ENCODE measurements around the gene NTMT1. TPM values are rescaled to one million over a fixed set of nuclear protein-coding genes. Genes with fewer than 3 reads are reported as not detected.

Gene NTMT1
- total and polyA plus RNA-seq, 10 of the 15 experiments (the other 5 are each of a cell fraction or from before 2014, with no cell fraction given) = 12.8 to 85.4 (median 39.3) TPM

- Histone ChIP-seq H3K27me3 (replicated peaks in 1 of 2; ENCODE audit: control insufficient read depth in 2 of 2, insufficient read depth in 2 of 2, low read length in 1 of 2) (peaks cover 0 to 2% of the 10 kb centered on the region in 2 experiments; a peak in 2 of 4 replicates), H2AFZ (ENCODE audit: control insufficient read depth, low read depth, low read length) (no peak overlapping the region), H3K4me1 (ENCODE audit: control insufficient read depth, insufficient read depth, low read length) (no peaks in the 10 kb centered on the region), H3K79me2 (ENCODE audit: control insufficient read depth, insufficient read depth, low read length) (no peaks in the 10 kb centered on the region), H3K4me3 (no peak overlapping the region), H3K4me2 (ENCODE audit: control insufficient read depth, insufficient read depth) (no peak overlapping the region), H3K27ac (ENCODE audit: control insufficient read depth, insufficient read depth) (no peak overlapping the region), H3K36me3 (ENCODE audit: control insufficient read depth in 2 of 2, insufficient read depth in 2 of 2, low read length in 1 of 2) (no peaks in the 10 kb centered on the region), H4K20me1 (ENCODE audit: control insufficient read depth, insufficient read depth) (no peaks in the 10 kb centered on the region), H3K9me3 (replicated peaks; ENCODE audit: control insufficient read depth, insufficient read depth, low read length) (no peaks in the 10 kb centered on the region), H3K9ac (ENCODE audit: control insufficient read depth, insufficient read depth, low read length) (no peak overlapping the region)
- TF ChIP-seq ZNF622 (IDR thresholded peaks at IDR 0.05) = no peak
- no peak for TF ChIP-seq E2F4 (IDR thresholded peaks at IDR 0.05; ENCODE audit: low read depth, low read length)
- TF ChIP-seq SMC3 (IDR thresholded peaks at IDR 0.05; ENCODE audit: borderline replicate concordance, low read length) = no peak
- TF ChIP-seq MTA2 (IDR thresholded peaks at IDR 0.05; ENCODE audit: low read depth) = no peak
- TF ChIP-seq YBX1 (IDR thresholded peaks at IDR 0.05) = no peak
- no peak for TF ChIP-seq TBL1XR1 (IDR thresholded peaks at IDR 0.05; ENCODE audit: low read depth, low read length)
- TF ChIP-seq ASH2L (IDR thresholded peaks at IDR 0.05; ENCODE audit: borderline replicate concordance, low read depth) = no peak
- WGBS (ENCODE audit: insufficient coverage, insufficient replicate concordance, low lambda C conversion rate, missing lambda C conversion rate) = 4% methylated on average over 4 of the region's 4 CpGs
- CTCF ChIA-PET = no interaction called here
- BruUV-seq (replicated peaks) = no TSS peak
- RAD21 ChIA-PET (ENCODE audit: unreplicated experiment) = no interaction called here
- in situ Hi-C loops (cut with MboI) = no loop called here
- POLR2A ChIA-PET = no interaction called here
- ATAC-seq (no peak), DNase-seq (ENCODE audit: low read depth, low spot score) (no peak), FAIRE-seq (no peak)
- SMC1A ChIA-PET (ENCODE audit: uncharacterized antibody, unreplicated experiment) = no interaction called here
- intact Hi-C loops (cut with micrococcal nuclease; ENCODE audit: unreplicated experiment) = no loop called here
These were observed 50.3 kb downstream of the NTMT1 start for GRCh38 chr9:129676287-129676686.

- Histone ChIP-seq H4K20me1 (ENCODE audit: control insufficient read depth, insufficient read depth) (no peaks in the 10 kb centered on the region), H3K36me3 (ENCODE audit: control insufficient read depth in 2 of 2, insufficient read depth in 2 of 2, low read length in 1 of 2) (no peaks in the 10 kb centered on the region), H3K4me2 (ENCODE audit: control insufficient read depth, insufficient read depth) (no peak overlapping the region), H3K4me3 (no peak overlapping the region), H3K4me1 (ENCODE audit: control insufficient read depth, insufficient read depth, low read length) (no peaks in the 10 kb centered on the region), H3K27ac (ENCODE audit: control insufficient read depth, insufficient read depth) (no peak overlapping the region), H3K9me3 (replicated peaks; ENCODE audit: control insufficient read depth, insufficient read depth, low read length) (no peaks in the 10 kb centered on the region), H2AFZ (ENCODE audit: control insufficient read depth, low read depth, low read length) (no peak overlapping the region), H3K79me2 (ENCODE audit: control insufficient read depth, insufficient read depth, low read length) (no peaks in the 10 kb centered on the region), H3K27me3 (replicated peaks in 1 of 2; ENCODE audit: control insufficient read depth in 2 of 2, insufficient read depth in 2 of 2, low read length in 1 of 2) (no peaks in the 10 kb centered on the region; a peak in 2 of 4 replicates), H3K9ac (ENCODE audit: control insufficient read depth, insufficient read depth, low read length) (no peak overlapping the region)
- ChIA-PET CTCF (no interaction called here), SMC1A (ENCODE audit: uncharacterized antibody, unreplicated experiment) (no interaction called here), POLR2A (no interaction called here), RAD21 (ENCODE audit: unreplicated experiment) (no interaction called here)
- intact Hi-C loops (cut with micrococcal nuclease; ENCODE audit: unreplicated experiment) (no loop called here), in situ Hi-C loops (cut with MboI) (no loop called here)
- FAIRE-seq (no peak), DNase-seq (ENCODE audit: low read depth, low spot score) (no peak), ATAC-seq (no peak)
- WGBS (ENCODE audit: insufficient coverage, insufficient replicate concordance, low lambda C conversion rate, missing lambda C conversion rate) = 35% methylated on average over 12 of the region's 12 CpGs
- BruUV-seq (replicated peaks) = no TSS peak
- TF ChIP-seq HSF1 (IDR thresholded peaks at IDR 0.05; ENCODE audit: low read depth, low read length) (no peak), ZNF384 (IDR thresholded peaks at IDR 0.05; ENCODE audit: borderline replicate concordance, low read depth, low read length) (no peak), SPI1 (IDR thresholded peaks at IDR 0.05; ENCODE audit: borderline replicate concordance, insufficient read depth, low read depth, low read length) (no peak), PML (IDR thresholded peaks at IDR 0.05; ENCODE audit: low read length) (no peak), ZNF592 (IDR thresholded peaks at IDR 0.05) (no peak), NBN (IDR thresholded peaks at IDR 0.05) (no peak), MTA2 (IDR thresholded peaks at IDR 0.05; ENCODE audit: low read depth) (no peak)
These were observed 51.0 kb downstream of the NTMT1 start for GRCh38 chr9:129676975-129677374.

Data from GM12878 (cell line).